ENCODE results near the gene ATXN1. TPM values are rescaled to one million over a fixed set of nuclear protein-coding genes. Genes with fewer than 3 reads are reported as not detected.

ATXN1 gene
- total and polyA plus RNA-seq, 2 of the 13 experiments (the other 11 are each of a cell fraction or from before 2014, with no cell fraction given), result 20.7 to 39.5 TPM

DNA sequence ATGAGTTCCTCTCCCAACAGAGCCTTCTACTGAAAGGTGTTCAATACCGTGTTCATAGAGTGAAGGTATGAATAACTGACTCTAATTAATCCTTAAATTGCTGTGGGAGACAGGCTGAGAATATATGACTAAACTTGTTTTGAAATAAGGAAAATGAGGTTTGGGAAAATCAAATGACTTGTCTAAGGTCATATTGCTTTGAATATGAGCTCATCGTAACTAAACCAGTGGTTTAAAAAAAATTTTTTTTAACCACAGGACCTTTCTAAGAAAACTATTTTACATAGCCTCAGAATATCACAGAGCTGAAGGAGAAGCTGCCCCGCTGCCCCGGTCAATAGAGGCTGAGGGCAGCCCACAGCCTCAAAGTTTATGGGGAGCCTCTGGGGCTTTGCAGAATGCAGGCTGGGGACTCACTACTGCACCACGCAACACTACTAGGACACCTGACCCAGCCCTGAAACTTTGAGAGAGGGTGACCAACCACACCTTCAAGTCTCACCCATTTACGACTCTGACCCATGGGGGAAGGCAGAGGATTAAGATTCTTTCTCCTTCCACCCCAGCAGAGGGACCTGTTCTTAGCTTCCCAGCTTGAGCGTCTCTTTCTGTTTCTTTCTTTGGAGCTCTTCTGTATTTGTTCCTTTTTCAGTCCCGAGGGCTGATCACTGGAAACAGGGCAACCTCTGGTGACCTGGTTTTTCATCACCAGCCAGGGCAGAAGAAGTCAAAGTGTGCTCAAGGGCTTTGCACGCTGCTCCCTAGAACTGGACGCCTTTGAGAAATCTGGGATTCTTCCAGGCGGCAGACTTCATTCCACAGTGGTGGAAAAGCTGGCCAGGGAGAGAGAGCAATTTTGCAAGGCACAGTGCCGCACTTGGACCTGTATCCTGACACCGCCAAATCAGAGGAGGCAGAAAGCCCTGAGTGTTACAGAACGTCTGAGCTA is 220.2 kb downstream of the ATXN1 start:
- TF ChIP-seq GZF1 (CRISPR knock-in tag; IDR thresholded peaks at IDR 0.05), result no peak
- no peak for TF ChIP-seq SOX13 (IDR thresholded peaks at IDR 0.05)
- no peak for TF ChIP-seq SOX13 (CRISPR knock-in tag; conservative IDR thresholded peaks at IDR 0.05 in 1 of 2, IDR thresholded peaks at IDR 0.05 in 1 of 2)
- no peak for TF ChIP-seq ZNF160 (CRISPR knock-in tag; IDR thresholded peaks at IDR 0.05)
- no peak for TF ChIP-seq POLR2AphosphoS2 (IDR thresholded peaks at IDR 0.05; ENCODE audit: low read depth, low read length)
- no peak for TF ChIP-seq ZNF558 (CRISPR knock-in tag; IDR thresholded peaks at IDR 0.05; ENCODE audit: borderline replicate concordance)
- TF ChIP-seq ZSCAN9 (CRISPR knock-in tag; IDR thresholded peaks at IDR 0.05; ENCODE audit: borderline replicate concordance), result no peak
- no peak for TF ChIP-seq TEAD3 (CRISPR knock-in tag; optimal IDR thresholded peaks at IDR 0.05; ENCODE audit: borderline replicate concordance)
- TF ChIP-seq, protein P1, sequence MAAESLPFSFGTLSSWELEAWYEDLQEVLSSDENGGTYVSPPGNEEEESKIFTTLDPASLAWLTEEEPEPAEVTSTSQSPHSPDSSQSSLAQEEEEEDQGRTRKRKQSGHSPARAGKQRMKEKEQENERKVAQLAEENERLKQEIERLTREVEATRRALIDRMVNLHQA (CRISPR knock-in tag; IDR thresholded peaks at IDR 0.05), result no peak
- no peak for TF ChIP-seq CEBPB (IDR thresholded peaks at IDR 0.05; ENCODE audit: borderline replicate concordance, low read depth, low read length)
- TF ChIP-seq ZNF232 (CRISPR knock-in tag; IDR thresholded peaks at IDR 0.05; ENCODE audit: borderline replicate concordance), result no peak
- TF ChIP-seq SPEN (CRISPR knock-in tag; IDR thresholded peaks at IDR 0.05; ENCODE audit: low read depth), result no peak
- no peak for TF ChIP-seq ZNF547 (CRISPR knock-in tag; IDR thresholded peaks at IDR 0.05)
- no peak for TF ChIP-seq PRPF4 (IDR thresholded peaks at IDR 0.05; ENCODE audit: low read depth, low read length, poor library complexity, severe bottlenecking)
- no peak for TF ChIP-seq TAF15 (IDR thresholded peaks at IDR 0.05; ENCODE audit: low read depth, low read length, poor library complexity, severe bottlenecking)
- ATAC-seq, result no peak
- Histone ChIP-seq H3K4me3 (replicated peaks in 1 of 3; ENCODE audit: insufficient read depth in 1 of 3, low read depth in 2 of 3, low read length in 3 of 3) (no peak overlapping the region), H2AFZ (ENCODE audit: low read length) (no peak overlapping the region), H3K9ac (ENCODE audit: insufficient read depth, low read depth, low read length) (no peak overlapping the region; the same call in 1 of the 2 replicates), H3K36me3 (replicated peaks in 1 of 2; ENCODE audit: control insufficient read depth in 1 of 2, insufficient read depth in 2 of 2, low read length in 2 of 2) (peaks cover 4 to 7% of the 10 kb centered on the region in 2 experiments; a peak in 2 of 5 replicates), H3K4me1 (ENCODE audit: insufficient read depth, low read length) (peaks cover 26% of the 10 kb centered on the region), H3K27me3 (ENCODE audit: control insufficient read depth in 1 of 2, insufficient read depth in 2 of 2, low read length in 2 of 2) (no peaks in the 10 kb centered on the region), H3K9me3 (ENCODE audit: low read length) (no peaks in the 10 kb centered on the region), H3K79me2 (ENCODE audit: insufficient read depth, low read length) (no peaks in the 10 kb centered on the region), H3K4me2 (ENCODE audit: low read depth, low read length) (no peak overlapping the region), H3K27ac (ENCODE audit: extremely low read length, insufficient read depth, low read length) (no peak overlapping the region), H4K20me1 (ENCODE audit: insufficient read depth, low read length) (no peaks in the 10 kb centered on the region)
- BruUV-seq (replicated peaks), result no TSS peak
- no peak for DNase-seq (ENCODE audit: low spot score)
- WGBS (ENCODE audit: low lambda C conversion rate), result 91% methylated on average over 14 of the region's 14 CpGs
- in situ Hi-C loops (cut with HindIII; ENCODE audit: extremely low pct_ligation_motif_present, low pct_unique_long_range_greater_than_20kb), result no loop called here
- intact Hi-C loops (cut with micrococcal nuclease; ENCODE audit: unreplicated experiment), result no loop called here
- ChIA-PET POLR2A (interaction anchor here (1.2 kb wide), 1 partner anchor 221 kb away, joined by 3 read pairs; no protein-coding TSS in a partner anchor), CTCF (ENCODE audit: low intra/inter-chr PET ratio, low total read pairs) (no interaction called here)
- FAIRE-seq, result no peak
